GM23248 (cell line): Measurements from ENCODE around the gene CCNJL. TPM values are rescaled to one million over a fixed set of nuclear protein-coding genes. Genes with fewer than 3 reads are reported as not detected.

Experiments used
- DNase-seq: peaks from one replicate; pipeline ENCODE4 v3.0.0-alpha.2; 2015
- H2AFZ ChIP-seq: fragments of 200-600 bp; sonication (generic); 2 replicates; pipeline ENCODE4 v1.6.1; 2016; ENCODE audit warnings: antibody characterized with exemption
- H3F3A ChIP-seq: fragments of 200-600 bp; sonication (generic); 2 replicates; pipeline ENCODE4 v1.6.1; 2016; ENCODE audit warnings: mild to moderate bottlenecking, antibody characterized with exemption, mixed run types; ENCODE audit not compliant: insufficient read depth
- H3K27ac ChIP-seq: fragments of 200-600 bp; sonication (generic); 2 replicates; pipeline ENCODE4 v1.5.1; 2016; ENCODE audit warnings: mild to moderate bottlenecking
- H3K27me3 ChIP-seq: fragments of 200-600 bp; sonication (generic); replicated peaks from 2 replicates; pipeline ENCODE4 v1.6.1; 2016; ENCODE audit warnings: mild to moderate bottlenecking; ENCODE audit not compliant: insufficient read depth
- H3K36me3 ChIP-seq: fragments of 200-600 bp; sonication (generic); 2 replicates; pipeline ENCODE4 v1.6.1; 2016; ENCODE audit warnings: low read depth, mild to moderate bottlenecking
- H3K4me1 ChIP-seq: fragments of 200-600 bp; sonication (generic); 2 replicates; pipeline ENCODE4 v1.6.1; 2016; ENCODE audit warnings: mild to moderate bottlenecking; ENCODE audit not compliant: insufficient read depth
- H3K4me2 ChIP-seq: fragments of 200-600 bp; sonication (generic); one replicate; pipeline ENCODE4 v1.6.1; 2016; ENCODE audit warnings: mild to moderate bottlenecking; ENCODE audit not compliant: unreplicated experiment
- H3K4me3 ChIP-seq: fragments of 200-600 bp; sonication (generic); 2 replicates; pipeline ENCODE4 v1.5.1; 2016; ENCODE audit warnings: mild to moderate bottlenecking
- H3K79me2 ChIP-seq: fragments of 200-600 bp; sonication (generic); 2 replicates; pipeline ENCODE4 v1.6.1; 2016; ENCODE audit warnings: mild to moderate bottlenecking; ENCODE audit not compliant: insufficient read depth
- H3K9ac ChIP-seq: fragments of 200-600 bp; sonication (generic); 2 replicates; pipeline ENCODE4 v1.6.1; 2016; ENCODE audit warnings: mild to moderate bottlenecking
- H3K9me2 ChIP-seq: fragments of 200-600 bp; sonication (generic); 2 replicates; pipeline ENCODE4 v1.6.1; 2016; ENCODE audit warnings: mixed run types, mild to moderate bottlenecking, moderate library complexity; ENCODE audit not compliant: insufficient read depth
- H3K9me3 ChIP-seq: fragments of 200-600 bp; sonication (generic); one replicate; pipeline ENCODE4 v1.6.1; 2017; ENCODE audit warnings: low read depth
- H4K20me1 ChIP-seq: fragments of 200-600 bp; sonication (generic); 2 replicates; pipeline ENCODE4 v1.6.0; 2016; ENCODE audit not compliant: insufficient read depth
- EZH2 ChIP-seq: fragments of 200-600 bp; sonication (generic); IDR thresholded peaks from 2 replicates; pipeline ENCODE4 v1.6.1; 2018; ENCODE audit warnings: antibody characterized with exemption, mild to moderate bottlenecking; ENCODE audit not compliant: insufficient read depth, poor library complexity, severe bottlenecking
- EZH2phosphoT487 ChIP-seq: fragments of 200-600 bp; sonication (generic); IDR thresholded peaks from 2 replicates; pipeline ENCODE4 v1.6.1; 2018; ENCODE audit warnings: antibody characterized with exemption, moderate library complexity, mild to moderate bottlenecking, low read depth; ENCODE audit not compliant: insufficient read depth
- whole genome bisulfite sequencing, 2 experiments: methylation state at CpG; one replicate each; pipeline ENCODE4 v1.1.6; 2015 to 2017; ENCODE audit warnings: low lambda C conversion rate in 2 of 2, low coverage in 1 of 2; ENCODE audit errors: missing lambda C conversion rate in 2 of 2; 5-methylcytosine and 5-hydroxymethylcytosine counted together
- in situ Hi-C: fragments of 300-500 bp; cut with MboI; formaldehyde crosslinking; loops from 2 replicates; pipeline ENCODE4 v1.15.0; 2020
- polyA plus RNA-seq: library from polyadenylated mRNA; unstranded; fragments of >200 nt; fragmentation: Nextera tagmentation; extraction: Ambion mirVana; gene quantifications from 2 replicates; pipeline ENCODE4 v1.2.1, GENCODE V29; 2016
- total RNA-seq: library from RNA; depleted of rRNA; stranded (reverse); fragments of >200 nt; shearing (Covaris generic); gene quantifications from 2 replicates; pipeline ENCODE4 v1.2.3, GENCODE V29; 2014

Gene CCNJL
- total and polyA plus RNA-seq, 2 experiments from 2014 or later, result 0.43 TPM; not detected in 1

DNA sequence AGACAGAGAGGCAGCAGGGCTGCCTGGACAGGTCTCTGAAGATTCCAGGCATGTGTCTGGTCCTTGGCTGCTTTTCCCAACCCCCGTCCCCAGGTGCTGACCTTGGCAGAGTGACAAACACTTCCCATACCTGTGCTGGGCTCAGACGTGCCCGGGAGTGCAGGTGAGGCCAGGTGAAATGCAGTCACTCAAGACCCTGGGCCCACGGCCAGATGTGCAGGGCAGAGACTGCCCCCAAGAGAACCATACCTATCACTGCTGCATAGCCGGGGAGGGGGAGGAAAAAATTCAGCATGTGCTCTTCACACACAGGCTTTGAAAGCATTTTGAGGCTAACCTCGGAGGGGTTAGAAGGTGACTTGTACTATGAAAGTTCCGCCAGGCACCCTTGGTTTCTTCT, 22.6 kb downstream of the CCNJL start:
- H3K9me3 ChIP-seq, result no peaks in the 10 kb centered on the region
- no peak overlapping the region for H3K27ac ChIP-seq
- in situ Hi-C loops, result no loop called here
- no peaks in the 10 kb centered on the region for H3F3A ChIP-seq
- H3K9ac ChIP-seq, result no peak overlapping the region
- no peak overlapping the region for H3K4me2 ChIP-seq
- no peak for DNase-seq
- H4K20me1 ChIP-seq, result no peaks in the 10 kb centered on the region
- H3K4me1 ChIP-seq, result no peaks in the 10 kb centered on the region
- 49 to 60% methylated on average over 7 of the region's 7 CpGs for WGBS, 2 experiments
- H3K4me3 ChIP-seq, result no peak overlapping the region
- no peak for TF ChIP-seq EZH2
- no peak for TF ChIP-seq EZH2phosphoT487
- H2AFZ ChIP-seq, result no peak overlapping the region
- H3K79me2 ChIP-seq, result no peaks in the 10 kb centered on the region
- H3K27me3 ChIP-seq, result peaks cover 7% of the 10 kb centered on the region; the same call in 1 of the 2 replicates
- no peaks in the 10 kb centered on the region for H3K36me3 ChIP-seq
- no peaks in the 10 kb centered on the region for H3K9me2 ChIP-seq

DNA sequence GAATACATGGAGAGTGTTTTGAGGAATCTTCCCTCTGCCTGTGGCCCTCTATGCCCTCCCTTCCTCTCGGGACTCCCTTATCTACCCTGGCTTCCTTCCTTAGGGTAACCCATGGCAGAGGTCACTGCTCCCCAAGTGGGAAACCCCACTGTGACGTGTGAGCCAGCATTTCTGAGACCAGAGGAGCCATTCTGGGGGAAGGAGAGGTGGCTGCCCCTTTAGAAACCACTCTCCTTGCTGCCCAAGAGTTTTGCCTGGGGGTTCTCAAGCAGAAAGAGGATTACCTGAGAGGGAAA, 23.1 kb downstream of the CCNJL start:
- Histone ChIP-seq H3K27me3 (peaks cover 7% of the 10 kb centered on the region; the same call in 1 of the 2 replicates), H3F3A (no peaks in the 10 kb centered on the region), H4K20me1 (no peaks in the 10 kb centered on the region), H3K9me2 (no peaks in the 10 kb centered on the region), H2AFZ (no peak overlapping the region), H3K79me2 (no peaks in the 10 kb centered on the region), H3K4me1 (no peaks in the 10 kb centered on the region), H3K9ac (no peak overlapping the region), H3K36me3 (no peaks in the 10 kb centered on the region), H3K4me3 (no peak overlapping the region), H3K4me2 (no peak overlapping the region), H3K9me3 (no peaks in the 10 kb centered on the region), H3K27ac (no peak overlapping the region)
- in situ Hi-C loops, result no loop called here
- no peak for TF ChIP-seq EZH2
- TF ChIP-seq EZH2phosphoT487, result no peak
- DNase-seq, result no peak
- WGBS, 2 experiments, result 61 to 69% methylated on average over 2 of the region's 2 CpGs

DNA sequence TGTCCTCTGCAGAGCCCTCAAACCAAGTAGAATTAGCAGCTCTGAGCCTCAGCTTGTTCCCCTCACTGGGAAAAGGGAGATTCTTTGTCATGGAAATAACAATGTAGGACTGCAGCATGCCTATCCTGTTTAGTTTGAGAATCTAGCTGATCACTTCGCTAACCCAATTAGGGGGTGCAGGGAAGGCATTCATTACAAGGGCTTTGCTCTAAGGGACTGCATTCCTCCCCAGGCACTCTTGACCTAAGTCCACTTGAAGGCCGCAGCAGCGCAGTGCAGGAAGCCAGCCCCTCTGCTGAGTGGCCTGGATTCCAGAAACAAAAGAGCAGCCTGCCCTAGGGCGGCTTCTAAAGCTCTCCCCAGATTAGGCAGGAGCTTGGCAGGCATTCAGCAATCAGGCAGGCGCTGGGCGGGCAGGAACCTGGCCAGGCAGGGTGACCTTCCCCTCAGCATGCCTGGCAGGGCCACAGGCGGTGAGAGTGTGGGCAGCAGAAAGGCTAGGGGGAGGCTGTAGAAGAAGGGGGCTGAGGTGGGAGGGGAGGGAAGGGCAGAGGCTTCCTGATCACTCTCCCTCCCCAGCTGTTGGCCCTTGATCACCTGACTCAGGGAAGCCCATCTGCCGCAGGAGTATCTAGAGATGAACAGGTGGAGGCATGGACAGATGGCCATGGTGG, 24.8 kb downstream of the CCNJL start:
- Histone ChIP-seq H3K36me3 (no peaks in the 10 kb centered on the region), H4K20me1 (no peaks in the 10 kb centered on the region), H3K9me3 (no peaks in the 10 kb centered on the region), H3K4me3 (no peak overlapping the region), H3K4me1 (no peaks in the 10 kb centered on the region), H3F3A (no peaks in the 10 kb centered on the region), H3K27me3 (peaks cover 7% of the 10 kb centered on the region; the same call in 1 of the 2 replicates), H3K9ac (no peak overlapping the region), H3K79me2 (no peaks in the 10 kb centered on the region), H3K4me2 (no peak overlapping the region), H3K9me2 (no peaks in the 10 kb centered on the region), H3K27ac (no peak overlapping the region), H2AFZ (no peak overlapping the region)
- WGBS, 2 experiments, result 68 to 72% methylated on average over 8 of the region's 8 CpGs
- TF ChIP-seq EZH2, result no peak
- TF ChIP-seq EZH2phosphoT487, result no peak
- no peak for DNase-seq
- in situ Hi-C loops, result no loop called here

DNA sequence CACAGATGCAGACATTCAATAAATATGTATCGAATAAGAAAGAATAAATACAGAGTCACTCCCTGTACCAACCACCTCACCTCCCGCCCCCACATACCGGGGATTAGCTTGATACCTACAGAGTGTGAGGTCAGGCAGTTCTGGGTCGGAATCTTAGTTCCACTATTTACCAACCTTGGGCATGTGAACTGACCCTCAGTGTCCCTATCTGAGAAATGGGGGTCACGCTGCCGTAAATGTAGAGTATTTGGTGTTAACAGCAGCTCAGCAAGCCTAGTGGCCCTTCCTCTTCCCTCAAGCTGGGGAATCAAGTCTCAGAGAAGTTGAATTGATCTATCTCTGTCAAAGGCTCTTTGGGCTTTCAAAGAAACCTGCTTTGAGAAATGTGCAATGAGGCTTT, 25.4 kb downstream of the CCNJL start:
- Histone ChIP-seq H3K79me2 (no peaks in the 10 kb centered on the region), H3K9ac (no peak overlapping the region), H3K4me1 (no peaks in the 10 kb centered on the region), H2AFZ (no peak overlapping the region), H4K20me1 (no peaks in the 10 kb centered on the region), H3K9me3 (no peaks in the 10 kb centered on the region), H3F3A (no peaks in the 10 kb centered on the region), H3K36me3 (no peaks in the 10 kb centered on the region), H3K9me2 (no peaks in the 10 kb centered on the region), H3K4me3 (no peak overlapping the region), H3K27ac (no peak overlapping the region), H3K4me2 (no peak overlapping the region), H3K27me3 (peaks cover 7% of the 10 kb centered on the region; the same call in 1 of the 2 replicates)
- no peak for TF ChIP-seq EZH2
- no peak for TF ChIP-seq EZH2phosphoT487
- no peak for DNase-seq
- 76 to 85% methylated on average over 6 of the region's 6 CpGs for whole genome bisulfite sequencing, 2 experiments
- in situ Hi-C loops, result no loop called here

DNA sequence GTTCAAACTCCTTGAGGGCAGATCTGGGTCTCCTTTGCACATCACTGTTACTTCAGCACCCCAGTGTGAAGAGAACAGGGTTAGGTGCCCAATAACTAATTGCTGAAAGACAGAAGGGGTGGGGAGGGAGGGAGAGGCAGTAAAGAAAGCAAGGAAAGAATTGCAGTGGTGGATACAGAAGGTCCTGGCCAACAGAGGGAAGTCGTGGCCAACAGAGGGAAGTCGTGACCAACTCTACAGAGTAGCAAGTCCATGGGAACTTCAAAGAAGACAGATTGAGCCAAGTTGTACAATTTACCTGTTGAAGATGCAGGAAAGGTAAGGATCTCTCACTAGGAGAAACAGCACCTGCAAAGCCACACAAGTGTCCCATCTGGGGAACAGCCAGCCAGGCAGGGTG, 27.0 kb downstream of the CCNJL start:
- H3K27ac ChIP-seq, result no peak overlapping the region
- no peak for DNase-seq
- H2AFZ ChIP-seq, result no peak overlapping the region
- TF ChIP-seq EZH2phosphoT487, result no peak
- no peak for TF ChIP-seq EZH2
- no peaks in the 10 kb centered on the region for H4K20me1 ChIP-seq
- H3K9me3 ChIP-seq, result no peaks in the 10 kb centered on the region
- no peaks in the 10 kb centered on the region for H3K4me1 ChIP-seq
- in situ Hi-C loops, result no loop called here
- no peak overlapping the region for H3K4me2 ChIP-seq
- 15 to 30% methylated on average over 2 of the region's 2 CpGs for WGBS, 2 experiments
- H3F3A ChIP-seq, result no peaks in the 10 kb centered on the region
- no peaks in the 10 kb centered on the region for H3K36me3 ChIP-seq
- no peaks in the 10 kb centered on the region for H3K79me2 ChIP-seq
- H3K4me3 ChIP-seq, result no peak overlapping the region
- peaks cover 7% of the 10 kb centered on the region; the same call in 1 of the 2 replicates for H3K27me3 ChIP-seq
- no peaks in the 10 kb centered on the region for H3K9me2 ChIP-seq
- no peak overlapping the region for H3K9ac ChIP-seq
